ENCODE data around the gene SMIM44. TPM values are rescaled to one million over a fixed set of nuclear protein-coding genes. Genes with fewer than 3 reads are reported as not detected.
A peak's percentile ranks its signal among the peaks of the same experiment; 100 is the strongest.
"Not testable (repeated sequence)": the region's sequence is repeated elsewhere in the genome, so short reads cannot be mapped to it uniquely, and the experiment has no call there.

Gene SMIM44
- total RNA-seq, 1 donor from 2014 or later = not detected

DNA sequence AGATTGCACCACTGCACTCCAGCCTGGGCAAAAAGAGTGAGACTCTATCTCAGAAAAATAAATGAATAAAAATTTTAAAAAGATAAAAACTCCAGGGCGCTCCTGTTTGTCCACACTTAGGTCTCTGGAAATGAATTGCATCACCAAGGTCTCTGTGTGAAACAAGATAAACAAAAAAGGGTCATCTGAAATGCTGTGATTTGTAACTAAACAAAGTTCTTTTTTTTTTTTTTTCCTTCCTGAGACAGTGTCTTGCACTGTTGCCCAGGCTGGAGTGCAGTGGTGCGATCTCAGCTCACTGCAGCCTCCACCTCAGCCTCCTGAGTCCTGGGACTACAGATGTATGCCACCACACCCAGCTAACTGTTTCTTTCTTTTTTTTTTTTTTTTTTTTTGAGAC, 34.4 kb upstream of the SMIM44 start:
- DNase-seq (ENCODE audit: low read depth) = no peak

DNA sequence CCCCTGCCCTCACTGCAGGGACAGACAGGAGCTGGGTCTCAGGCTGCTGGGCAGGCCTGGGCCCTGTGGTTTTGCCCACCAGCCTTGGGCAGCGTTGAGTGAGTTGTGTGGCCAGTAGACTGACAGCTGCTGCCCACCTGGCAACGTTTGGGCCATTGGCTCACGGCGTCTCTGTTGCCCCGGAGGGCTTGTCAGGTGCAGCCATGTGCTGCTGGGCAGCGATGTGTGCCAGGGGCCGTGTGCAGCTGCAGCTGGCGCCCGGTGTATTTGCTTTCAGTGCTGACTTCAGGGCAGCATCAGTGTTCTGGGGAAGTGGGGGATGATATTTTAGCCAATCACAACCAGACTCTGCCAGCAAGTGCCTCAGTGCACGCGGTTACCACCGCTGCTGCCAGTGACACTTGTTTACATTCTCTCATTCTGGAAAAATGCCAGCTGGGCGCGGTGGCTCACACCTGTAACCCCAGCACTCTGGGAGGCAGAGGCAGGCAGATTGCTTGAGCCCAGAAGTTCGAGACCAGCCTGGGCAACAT, 33.5 kb upstream of the SMIM44 start:
- peak; percentile 36 for DNase-seq (ENCODE audit: low read depth)

DNA sequence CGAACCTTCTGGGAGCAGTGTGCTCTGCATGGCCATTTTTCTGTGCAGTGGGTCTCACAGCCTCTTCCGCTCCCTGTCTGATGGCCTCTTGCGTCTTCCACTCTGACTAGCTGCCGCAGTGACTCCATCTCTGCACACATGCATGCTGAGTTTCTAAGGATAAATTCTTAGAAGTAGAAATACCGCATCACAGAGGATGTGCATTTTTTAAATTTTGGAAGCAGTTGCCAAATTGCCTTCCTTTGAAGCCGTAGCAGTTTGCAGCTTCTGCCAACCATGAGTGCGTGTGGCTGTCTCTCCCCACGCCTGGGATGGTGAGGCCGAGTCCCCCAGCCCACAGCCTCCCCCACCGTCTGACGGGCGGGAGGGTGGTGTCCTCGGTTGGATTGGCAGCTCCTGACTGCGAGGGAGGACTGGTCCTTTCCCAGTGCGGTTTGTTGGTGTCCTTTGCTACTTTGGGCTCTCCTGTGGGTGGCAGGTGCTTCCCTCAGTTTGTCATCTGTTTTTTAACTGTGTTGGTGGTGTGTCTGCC, 32.7 kb upstream of the SMIM44 start:
- DNase-seq (ENCODE audit: low read depth) = no peak

GRCh38 chr19:3514930-3515329, 31.7 kb upstream of the SMIM44 start:
- DNase-seq (ENCODE audit: low read depth) = no peak

DNA sequence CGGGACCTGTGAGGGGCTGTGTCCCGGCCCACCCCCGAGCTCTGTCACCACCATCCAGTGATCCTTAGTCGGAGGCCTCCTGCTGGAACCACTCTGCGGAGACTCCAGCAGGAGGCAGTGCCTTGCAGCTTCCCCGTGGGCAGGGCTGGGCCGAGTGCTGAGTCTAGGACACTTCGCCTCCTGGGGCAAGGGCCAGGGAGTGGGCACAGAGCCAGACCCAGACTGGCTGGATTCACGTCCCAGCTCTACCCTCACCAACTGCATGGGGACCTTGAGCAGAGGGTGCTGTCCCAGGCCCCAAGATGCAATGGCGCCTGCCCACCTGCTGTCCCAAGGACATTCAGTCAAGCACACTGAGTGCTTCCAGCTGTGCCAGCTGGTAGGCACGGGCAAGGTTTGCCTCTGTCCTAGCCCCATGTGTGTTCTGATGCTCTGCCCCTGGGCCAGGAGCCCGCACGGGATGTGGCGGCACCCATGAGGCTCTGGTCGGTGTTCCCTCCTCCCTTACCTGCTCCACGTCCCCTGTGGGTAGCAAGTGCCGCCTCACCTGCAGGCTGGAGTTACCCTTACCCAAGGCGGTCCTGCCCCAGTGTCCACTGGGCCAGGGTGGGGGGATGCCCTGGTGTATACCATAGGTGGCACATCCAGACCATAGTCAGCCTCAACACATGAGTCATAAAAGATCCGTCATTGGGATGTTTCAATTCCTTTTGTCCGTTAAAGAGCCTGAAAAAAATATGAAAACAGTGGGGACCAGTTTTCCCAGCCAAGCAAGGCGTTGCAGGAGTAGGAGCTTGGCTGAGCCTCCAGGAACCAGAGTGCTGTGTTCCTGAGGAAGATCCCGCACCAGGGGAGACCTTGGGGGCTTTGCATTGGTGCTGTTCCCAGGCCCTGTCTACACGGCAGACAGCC, 30.2 kb upstream of the SMIM44 start:
- DNase-seq (ENCODE audit: low read depth) = no peak

DNA sequence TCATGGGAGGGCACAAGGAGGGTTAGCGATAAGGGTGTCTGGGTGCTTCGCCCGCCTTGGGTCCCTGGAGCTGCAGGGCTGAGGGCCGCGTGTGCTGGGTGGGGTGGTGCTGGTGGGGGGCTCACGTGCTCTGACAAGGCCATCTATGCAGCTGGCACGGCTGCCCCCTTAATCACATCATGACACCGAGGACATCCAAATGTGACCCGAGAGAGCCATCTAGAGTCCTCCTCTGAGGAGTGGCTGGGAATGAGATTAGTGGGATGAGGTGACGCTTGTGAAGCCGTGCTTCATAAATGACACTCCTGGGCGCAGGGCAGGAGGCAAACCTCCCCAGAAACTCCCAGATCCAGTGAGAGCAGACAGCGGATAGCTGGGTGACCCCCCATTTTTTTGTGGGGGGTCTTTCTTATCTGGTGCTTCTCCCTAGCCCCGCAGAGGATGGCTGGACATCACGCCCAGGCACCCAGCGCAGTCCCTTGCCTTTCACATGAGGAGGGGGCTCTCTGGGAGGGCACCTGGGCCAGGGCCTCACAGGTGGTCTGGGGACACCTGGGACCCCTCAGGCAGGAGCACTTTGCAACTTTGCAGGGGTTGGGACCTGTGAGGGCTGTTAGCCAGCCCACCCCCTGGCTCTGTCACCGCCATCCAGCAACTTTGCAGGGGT, 29.5 kb upstream of the SMIM44 start:
- no peak for DNase-seq (ENCODE audit: low read depth)

GRCh38 chr19:3511506-3512251, 28.4 kb upstream of the SMIM44 start:
- DNase-seq (ENCODE audit: low read depth) = no peak

DNA sequence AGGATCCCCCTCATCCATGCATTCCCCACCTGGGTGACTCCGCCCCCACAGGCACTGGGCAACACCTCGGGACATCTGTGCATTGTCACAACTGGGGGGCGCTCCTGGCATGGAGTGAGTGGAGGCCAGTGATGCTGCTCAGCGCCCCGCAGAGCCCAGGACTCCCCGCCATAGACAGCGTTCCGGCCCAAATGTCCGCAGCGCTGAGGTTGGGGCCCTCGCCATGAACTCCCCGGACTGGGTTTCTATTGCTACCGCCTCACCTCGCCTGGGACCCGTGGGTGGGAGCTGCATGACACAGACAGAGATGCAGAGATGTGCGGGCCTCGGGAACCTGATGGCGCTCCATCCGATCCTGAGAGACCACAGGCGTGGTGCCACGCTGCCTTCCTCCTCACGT, 27.5 kb upstream of the SMIM44 start:
- DNase-seq (ENCODE audit: low read depth) = no peak

DNA sequence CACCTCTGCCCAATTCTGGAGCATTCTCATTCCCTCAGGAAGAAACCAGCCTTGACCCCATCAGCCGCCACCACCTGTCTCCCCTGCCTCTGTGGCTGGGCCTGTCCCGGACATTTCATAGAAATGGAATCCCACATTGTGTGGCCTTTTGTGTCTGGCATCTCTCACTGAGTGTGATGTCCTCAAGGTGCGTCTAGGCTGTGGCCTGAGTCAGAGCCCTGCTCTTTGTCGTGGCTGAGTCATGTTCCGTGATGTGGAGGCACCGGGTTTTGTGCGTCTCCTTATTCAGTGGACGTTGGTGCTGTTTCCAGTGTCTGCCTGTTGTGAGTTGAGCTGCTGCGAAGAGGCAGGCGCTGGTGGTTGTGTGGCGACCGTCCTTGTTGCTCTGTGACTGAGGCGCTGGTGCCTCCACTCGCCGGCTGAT, 26.3 kb upstream of the SMIM44 start:
- DNase-seq (ENCODE audit: low read depth) = peak; percentile 61

- DNase-seq (ENCODE audit: low read depth) = no peak
Observed at GRCh38 chr19:3508771-3509535, 25.7 kb upstream of the SMIM44 start.

DNA sequence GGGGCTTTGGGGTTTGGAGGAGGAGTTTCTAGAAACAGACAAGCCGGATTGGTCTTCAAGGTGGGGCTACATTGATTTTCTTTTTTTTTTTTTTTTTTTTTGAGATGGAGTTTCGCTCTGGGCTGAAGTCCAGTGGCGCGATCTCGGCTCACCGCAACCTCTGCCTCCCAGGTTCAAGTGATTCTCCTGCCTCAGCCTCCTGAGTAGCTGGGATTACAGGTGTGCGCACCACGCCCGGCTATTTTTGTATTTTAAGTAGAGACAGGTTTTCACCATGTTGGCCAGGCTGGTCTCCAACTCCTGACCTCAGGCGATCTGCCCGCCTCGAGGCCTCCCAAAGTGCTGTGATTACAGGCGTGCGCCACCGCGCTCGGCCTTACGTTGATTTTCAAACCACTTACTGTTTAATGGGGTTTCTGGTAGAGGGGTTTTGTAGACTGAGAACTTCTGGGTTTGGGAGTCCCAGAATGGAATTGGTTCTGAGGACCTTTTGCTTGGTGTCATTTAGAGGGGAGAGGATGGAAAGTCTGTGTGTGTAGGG, 24.9 kb upstream of the SMIM44 start:
- not testable (repeated sequence) for DNase-seq (ENCODE audit: low read depth)

DNA sequence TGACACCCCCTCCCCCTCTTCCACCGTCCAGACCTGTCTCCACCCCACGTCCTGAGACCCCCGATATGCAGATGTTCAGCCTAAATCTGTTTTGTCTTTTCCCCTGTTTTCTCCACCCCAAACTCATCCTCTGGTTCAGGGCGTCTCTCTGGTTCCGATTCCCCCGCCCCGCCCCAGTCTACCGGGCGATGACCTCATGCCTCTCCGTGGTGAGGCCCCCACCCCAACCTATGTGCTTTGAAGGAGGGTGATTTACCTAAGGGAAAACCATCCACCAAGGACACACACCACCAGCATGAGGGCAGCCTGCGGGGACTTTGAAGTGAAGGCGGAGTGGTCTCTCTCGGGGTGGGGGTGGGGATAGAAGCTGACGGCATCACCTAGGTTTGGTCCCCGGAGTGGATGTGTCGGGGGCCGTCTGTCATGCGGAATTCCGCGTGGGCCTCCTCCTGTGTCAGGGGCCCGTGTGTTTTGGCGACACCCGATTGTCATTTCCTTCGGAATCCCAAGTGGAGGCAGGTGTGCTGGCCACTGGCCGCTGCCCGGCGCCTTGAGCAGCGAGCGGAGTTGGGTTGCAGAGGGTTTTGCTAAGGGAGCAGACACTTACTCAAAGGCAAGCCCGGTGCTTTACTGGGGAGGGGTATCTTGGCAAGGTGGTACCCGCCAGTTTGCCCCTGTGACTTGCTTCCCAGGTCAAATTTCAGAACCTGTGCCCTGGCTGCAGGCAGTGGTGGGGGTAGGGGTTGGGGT, 24.3 kb upstream of the SMIM44 start:
- no peak for DNase-seq (ENCODE audit: low read depth)

DNA sequence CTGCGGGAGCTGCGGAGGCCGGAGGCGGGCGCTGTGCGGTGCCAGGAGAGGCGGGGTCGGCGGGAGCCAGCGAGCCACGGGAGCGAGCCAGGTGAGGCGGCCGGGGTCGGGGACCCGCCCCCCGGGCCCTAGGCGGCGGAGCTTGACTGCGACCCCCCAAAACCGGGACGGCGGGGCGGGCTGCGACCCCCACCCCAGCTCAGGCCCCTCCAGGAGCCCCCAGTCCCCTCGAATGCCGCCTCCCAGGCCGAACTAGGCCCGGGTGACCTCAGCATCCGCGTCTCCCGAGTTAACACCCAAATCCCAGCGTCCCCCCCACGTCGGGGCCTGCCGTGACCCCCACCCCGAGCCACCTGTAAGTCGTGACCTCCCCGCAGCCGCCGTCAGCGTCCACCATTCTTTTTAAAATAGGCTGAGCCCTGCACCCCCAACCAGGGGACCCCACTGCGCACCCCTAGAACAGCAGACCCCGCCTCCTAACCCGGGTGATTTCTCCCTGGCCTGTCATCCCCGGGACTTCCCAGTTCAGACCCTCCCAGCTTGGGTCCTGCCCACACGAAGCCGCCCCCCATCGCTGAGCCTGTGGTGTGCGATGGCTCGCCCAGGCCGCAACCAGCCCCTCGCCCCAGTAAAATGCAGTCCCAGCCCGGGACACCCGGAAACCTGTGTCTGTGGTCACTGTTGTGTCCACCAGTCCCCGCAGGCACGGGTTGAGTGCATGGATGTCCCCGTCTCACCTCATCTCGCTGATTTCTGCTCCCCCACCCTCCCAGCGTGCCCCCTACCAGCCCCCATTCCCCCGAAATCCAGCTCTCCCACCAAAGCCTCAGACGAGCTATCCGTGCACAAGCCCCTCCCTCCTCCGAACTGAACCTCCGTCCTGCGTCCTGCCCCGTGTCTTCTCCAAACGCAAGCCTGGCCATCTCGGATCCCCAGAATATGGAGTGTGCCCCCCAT, 23.4 kb upstream of the SMIM44 start:
- no peak for DNase-seq (ENCODE audit: low read depth)

- DNase-seq (ENCODE audit: low read depth) = peak; percentile 91
Observed at GRCh38 chr19:3505598-3506383, 22.6 kb upstream of the SMIM44 start, which contains the start of gene FZR1. TSS of gene FZR1 (plus strand) at chr19:3506311. CDS start at chr19:3522990, 16,679 bp downstream.

- no peak for DNase-seq (ENCODE audit: low read depth)
Observed at GRCh38 chr19:3504735-3505134, 21.5 kb upstream of the SMIM44 start.

GRCh38 chr19:3503036-3503572, 19.9 kb upstream of the SMIM44 start:
- no peak for DNase-seq (ENCODE audit: low read depth)

DNA sequence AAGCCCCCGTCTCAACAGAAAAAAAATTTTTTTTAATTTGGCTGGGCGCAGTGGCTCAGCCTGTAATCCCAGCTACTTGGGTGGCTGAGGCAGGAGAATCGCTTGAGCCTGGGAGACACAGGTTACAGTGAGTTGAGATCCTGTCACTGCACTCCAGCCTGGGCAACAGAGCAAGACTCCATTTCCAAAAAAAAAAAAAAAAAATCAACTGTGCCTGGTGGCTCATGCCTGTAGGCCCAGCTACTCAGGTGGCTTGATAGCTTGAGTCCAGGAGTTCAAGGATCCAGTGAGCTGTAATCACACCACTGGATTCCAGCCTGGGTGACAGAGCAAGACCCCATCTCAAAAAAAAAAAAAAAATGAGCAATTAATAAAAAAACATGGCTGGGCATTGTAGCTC, 18.5 kb upstream of the SMIM44 start:
- DNase-seq (ENCODE audit: low read depth) = no peak

Measured in renal cortical epithelial cell (primary cell).